ENCODE results near the gene NOL9.

Gene NOL9

GRCh38 chr1:6504887-6505286 is 49.4 kb downstream of the NOL9 start:
- DNase-seq (ENCODE audit: low spot score): no peak
- TF ChIP-seq, protein P1, sequence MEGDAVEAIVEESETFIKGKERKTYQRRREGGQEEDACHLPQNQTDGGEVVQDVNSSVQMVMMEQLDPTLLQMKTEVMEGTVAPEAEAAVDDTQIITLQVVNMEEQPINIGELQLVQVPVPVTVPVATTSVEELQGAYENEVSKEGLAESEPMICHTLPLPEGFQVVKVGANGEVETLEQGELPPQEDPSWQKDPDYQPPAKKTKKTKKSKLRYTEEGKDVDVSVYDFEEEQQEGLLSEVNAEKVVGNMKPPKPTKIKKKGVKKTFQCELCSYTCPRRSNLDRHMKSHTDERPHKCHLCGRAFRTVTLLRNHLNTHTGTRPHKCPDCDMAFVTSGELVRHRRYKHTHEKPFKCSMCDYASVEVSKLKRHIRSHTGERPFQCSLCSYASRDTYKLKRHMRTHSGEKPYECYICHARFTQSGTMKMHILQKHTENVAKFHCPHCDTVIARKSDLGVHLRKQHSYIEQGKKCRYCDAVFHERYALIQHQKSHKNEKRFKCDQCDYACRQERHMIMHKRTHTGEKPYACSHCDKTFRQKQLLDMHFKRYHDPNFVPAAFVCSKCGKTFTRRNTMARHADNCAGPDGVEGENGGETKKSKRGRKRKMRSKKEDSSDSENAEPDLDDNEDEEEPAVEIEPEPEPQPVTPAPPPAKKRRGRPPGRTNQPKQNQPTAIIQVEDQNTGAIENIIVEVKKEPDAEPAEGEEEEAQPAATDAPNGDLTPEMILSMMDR (IDR thresholded peaks at IDR 0.05; ENCODE audit: extremely low read depth, missing control alignments): no peak

- TF ChIP-seq, protein P1 (IDR thresholded peaks at IDR 0.05; ENCODE audit: extremely low read depth, missing control alignments): no peak
Measured at GRCh38 chr1:6503884-6504602, 50.3 kb downstream of the NOL9 start.

DNA sequence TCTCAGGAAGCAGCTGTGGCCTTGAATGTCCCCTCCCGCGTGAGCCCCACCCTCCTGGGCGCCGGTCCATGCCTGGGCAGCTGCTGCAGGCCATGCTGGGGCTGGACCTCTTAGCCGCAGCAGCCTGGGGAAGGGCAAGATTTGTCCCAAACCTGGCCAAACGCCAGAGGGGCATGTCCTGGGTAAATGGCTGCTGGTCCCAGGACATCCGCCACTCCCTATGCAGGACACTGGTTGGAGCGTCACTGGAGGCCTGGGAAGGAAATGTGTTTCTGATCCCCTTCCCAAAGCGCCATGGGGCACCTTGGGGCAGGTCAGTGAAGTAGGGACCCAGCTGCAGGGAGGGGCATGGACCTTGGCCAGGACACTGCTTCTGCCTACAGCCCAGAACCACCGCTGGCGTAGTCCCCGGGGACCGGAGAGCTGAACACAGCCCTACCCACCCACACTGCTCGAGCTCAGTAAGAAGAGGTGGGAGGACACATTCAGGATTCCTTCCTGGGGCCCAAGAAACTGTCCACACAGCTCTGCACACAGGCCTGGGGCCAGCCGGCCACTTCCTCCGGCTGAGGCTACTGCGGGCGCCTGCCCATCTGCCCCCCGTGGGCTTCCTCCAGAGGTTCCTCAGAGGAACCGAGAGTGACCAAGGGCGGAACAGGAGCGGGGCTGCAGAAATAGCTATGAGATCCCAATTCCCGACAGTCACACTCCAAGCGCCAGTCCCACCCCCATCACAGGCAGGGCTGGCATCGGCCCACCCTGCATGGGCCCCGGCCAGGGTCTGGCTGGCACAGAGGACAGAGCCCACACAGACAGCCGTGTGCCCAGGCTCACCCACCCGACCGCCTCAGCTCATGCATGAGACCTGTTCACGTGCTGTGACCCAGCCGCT is 52.1 kb downstream of the NOL9 start:
- TF ChIP-seq, protein P1 (IDR thresholded peaks at IDR 0.05; ENCODE audit: extremely low read depth, missing control alignments): no peak
- DNase-seq (ENCODE audit: low spot score): no peak

More at GRCh38 chr1:6503884-6504602, 50.3 kb downstream of the NOL9 start:
- DNase-seq (ENCODE audit: low spot score): no peak

GRCh38 chr1:6501279-6501813 is 53.0 kb downstream of the NOL9 start:
- no peak for DNase-seq (ENCODE audit: low spot score)
- TF ChIP-seq, protein P1 (IDR thresholded peaks at IDR 0.05; ENCODE audit: extremely low read depth, missing control alignments): no peak

DNA sequence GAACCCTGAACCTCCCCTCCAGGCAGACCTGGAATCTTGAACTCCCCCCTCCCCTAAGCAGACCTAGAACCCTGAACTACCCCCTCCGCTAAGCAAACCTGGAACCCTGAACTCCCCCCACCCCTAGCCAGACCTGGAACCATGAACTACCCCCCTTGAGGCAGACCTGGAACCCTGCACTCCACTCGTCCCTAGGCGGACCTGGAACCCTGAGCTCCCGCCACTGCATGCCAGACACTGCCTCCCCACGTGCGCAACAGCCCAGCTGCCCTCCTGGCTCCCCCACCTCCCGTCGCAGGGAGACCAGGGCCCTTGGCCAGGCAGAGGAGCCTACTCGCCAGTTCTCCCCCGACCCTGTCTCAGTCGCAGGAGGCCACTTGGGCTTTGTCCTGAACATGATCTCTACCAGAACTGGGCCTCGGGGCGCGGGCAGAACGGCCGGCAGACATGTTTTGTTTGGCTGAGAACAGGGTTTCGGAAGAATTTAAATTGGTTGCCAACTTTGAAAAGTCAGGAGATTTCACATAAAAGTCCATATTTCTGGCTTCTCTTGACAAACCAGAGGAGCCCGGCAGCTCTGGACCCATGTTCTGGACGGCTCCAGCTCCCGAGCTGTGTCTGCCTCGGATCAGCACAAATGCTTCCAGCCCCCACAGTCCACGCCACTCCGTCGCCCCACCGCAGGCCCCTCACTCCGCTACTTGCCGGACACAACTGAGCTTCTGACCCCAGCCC is 53.6 kb downstream of the NOL9 start:
- no peak for DNase-seq (ENCODE audit: low spot score)
- TF ChIP-seq, protein P1 (IDR thresholded peaks at IDR 0.05; ENCODE audit: extremely low read depth, missing control alignments): no peak

GRCh38 chr1:6499296-6499695 is 55.0 kb downstream of the NOL9 start:
- TF ChIP-seq, protein P1 (IDR thresholded peaks at IDR 0.05; ENCODE audit: extremely low read depth, missing control alignments): no peak
- no peak for DNase-seq (ENCODE audit: low spot score)
